Prostate gland (tissue), 2 donors: ENCODE results near the gene MEGF10. TPM values are rescaled to one million over a fixed set of nuclear protein-coding genes. Genes with fewer than 3 reads are reported as not detected.

Source experiments
- DNase-seq: peaks from one replicate; pipeline ENCODE4 v3.0.0-alpha.2; 2019; ENCODE audit warnings: low spot score
- H3K27ac ChIP-seq, 2 donors: fragments of 200-600 bp; sonication (generic); 2 replicates each; pipeline ENCODE4 v1.5.1; 2017 to 2019
- H3K27me3 ChIP-seq: fragments of 200-600 bp; sonication (generic); replicated peaks from 2 replicates; pipeline ENCODE4 v1.5.1; 2019; ENCODE audit not compliant: insufficient read depth
- H3K36me3 ChIP-seq, 2 donors: fragments of 200-600 bp; sonication (generic); 1 replicate in 1 of 2; 2 replicates in 1 of 2; pipeline versions ENCODE4 v1.5.1 to v1.8.1; 2017 to 2019
- H3K4me1 ChIP-seq: fragments of 200-600 bp; sonication (generic); replicated peaks from 2 replicates; pipeline ENCODE4 v1.5.1; 2019
- H3K4me3 ChIP-seq, 2 donors: fragments of 200-600 bp; sonication (generic); 2 replicates each; pipeline ENCODE4 v1.5.1; 2017 to 2019
- H3K9me3 ChIP-seq: fragments of 200-600 bp; sonication (generic); 2 replicates; pipeline ENCODE4 v1.5.1; 2017
- POLR2A ChIP-seq: fragments of 450-650 bp; IDR thresholded peaks from one replicate; pipeline ENCODE4 v1.6.1; 2016; ENCODE audit warnings: antibody characterized with exemption, mild to moderate bottlenecking
- POLR2AphosphoS5 ChIP-seq: sonication (generic); formaldehyde crosslinking; IDR thresholded peaks from one replicate; pipeline ENCODE4 v1.6.1; 2017; ENCODE audit warnings: antibody characterized with exemption
- WGBS: methylation state at CpG from one replicate; pipeline ENCODE4 v1.1.5; 2018; 5-methylcytosine and 5-hydroxymethylcytosine counted together
- intact Hi-C: fragments of 100-400 bp; cut with DNase I; formaldehyde crosslinking; loops from one replicate; pipeline ENCODE4 v1.14.2; 2022
- total RNA-seq, 2 donors: library from RNA; depleted of rRNA; stranded (reverse); fragments of >200 nt; gene quantifications; one replicate each; pipeline ENCODE4 v1.1.0, GENCODE V29; 2016
- TF ChIP-seq, protein P1 (sequence below), 4 experiments: fragments of 200-600 bp in 2 of 4; fragments of 450-650 bp in 2 of 4; sonication (generic) in 2 of 4; IDR thresholded peaks; 1 replicate in 3 of 4; 2 replicates in 1 of 4; pipeline ENCODE4 v1.5.1; 2016 to 2019; ENCODE audit warnings: antibody characterized with exemption in 4 of 4, mild to moderate bottlenecking in 2 of 4, moderate library complexity in 2 of 4

MEGF10 gene
- total RNA-seq, 2 donors from 2014 or later = 0.77 to 7.9 TPM

DNA sequence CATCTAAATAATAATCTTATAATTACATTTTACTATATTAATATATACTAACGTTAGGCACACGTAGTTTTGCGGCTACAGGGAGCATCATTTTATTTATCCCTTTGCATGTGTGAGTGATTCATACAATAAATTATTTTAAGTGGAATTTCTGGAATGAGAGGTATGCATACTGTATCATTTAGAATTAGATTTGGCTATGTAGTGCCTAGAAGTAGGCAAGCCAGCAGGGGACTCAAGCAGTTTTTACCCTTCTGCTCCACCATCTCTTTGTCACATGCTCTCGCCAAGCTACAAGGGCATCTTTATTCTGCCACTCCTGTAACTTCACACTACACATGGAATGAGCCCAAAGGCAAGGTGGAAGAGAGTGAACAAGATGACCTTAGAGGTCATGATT, 60.8 kb downstream of the MEGF10 start:
- DNase-seq = no peak
- intact Hi-C loops = no loop called here
- no peaks in the 10 kb centered on the region for H3K36me3 ChIP-seq
- no peaks in the 10 kb centered on the region for H3K27me3 ChIP-seq
- H3K4me1 ChIP-seq = no peaks in the 10 kb centered on the region
- TF ChIP-seq POLR2AphosphoS5 = no peak
- TF ChIP-seq POLR2A = no peak
- TF ChIP-seq, protein P1, sequence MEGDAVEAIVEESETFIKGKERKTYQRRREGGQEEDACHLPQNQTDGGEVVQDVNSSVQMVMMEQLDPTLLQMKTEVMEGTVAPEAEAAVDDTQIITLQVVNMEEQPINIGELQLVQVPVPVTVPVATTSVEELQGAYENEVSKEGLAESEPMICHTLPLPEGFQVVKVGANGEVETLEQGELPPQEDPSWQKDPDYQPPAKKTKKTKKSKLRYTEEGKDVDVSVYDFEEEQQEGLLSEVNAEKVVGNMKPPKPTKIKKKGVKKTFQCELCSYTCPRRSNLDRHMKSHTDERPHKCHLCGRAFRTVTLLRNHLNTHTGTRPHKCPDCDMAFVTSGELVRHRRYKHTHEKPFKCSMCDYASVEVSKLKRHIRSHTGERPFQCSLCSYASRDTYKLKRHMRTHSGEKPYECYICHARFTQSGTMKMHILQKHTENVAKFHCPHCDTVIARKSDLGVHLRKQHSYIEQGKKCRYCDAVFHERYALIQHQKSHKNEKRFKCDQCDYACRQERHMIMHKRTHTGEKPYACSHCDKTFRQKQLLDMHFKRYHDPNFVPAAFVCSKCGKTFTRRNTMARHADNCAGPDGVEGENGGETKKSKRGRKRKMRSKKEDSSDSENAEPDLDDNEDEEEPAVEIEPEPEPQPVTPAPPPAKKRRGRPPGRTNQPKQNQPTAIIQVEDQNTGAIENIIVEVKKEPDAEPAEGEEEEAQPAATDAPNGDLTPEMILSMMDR (IDR thresholded peaks at IDR 0.05) = no peak
- no peak overlapping the region for H3K27ac ChIP-seq
- 89% methylated on average over 4 of the region's 4 CpGs for WGBS
- H3K9me3 ChIP-seq = no peaks in the 10 kb centered on the region
- no peak overlapping the region for H3K4me3 ChIP-seq

DNA sequence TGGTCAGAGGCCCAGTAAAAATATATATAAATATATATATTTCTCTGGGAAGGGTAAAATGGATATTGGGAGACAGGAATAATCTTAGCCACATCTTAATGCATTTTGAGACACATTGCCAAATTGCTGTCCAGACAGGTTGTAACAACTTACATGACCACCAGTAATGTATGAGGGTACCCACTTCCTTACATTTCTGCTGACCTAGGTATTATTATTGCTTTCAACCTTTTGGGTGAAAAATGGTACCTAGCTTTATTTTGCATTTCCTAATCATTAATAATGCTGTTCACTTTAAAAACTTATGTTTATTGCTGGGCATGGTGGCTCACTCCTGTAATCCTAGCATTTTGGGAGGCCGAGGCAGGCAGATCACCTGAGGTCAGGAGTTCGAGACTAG, 61.5 kb downstream of the MEGF10 start:
- no peaks in the 10 kb centered on the region for H3K9me3 ChIP-seq
- no peak for TF ChIP-seq POLR2A
- no peak for TF ChIP-seq POLR2AphosphoS5
- TF ChIP-seq, protein P1 (IDR thresholded peaks at IDR 0.05) = no peak
- 100% methylated on average over 2 of the region's 2 CpGs for WGBS
- no peaks in the 10 kb centered on the region for H3K4me1 ChIP-seq
- H3K36me3 ChIP-seq = no peaks in the 10 kb centered on the region
- H3K4me3 ChIP-seq = no peak overlapping the region
- H3K27me3 ChIP-seq = no peaks in the 10 kb centered on the region
- DNase-seq = no peak
- no peak overlapping the region for H3K27ac ChIP-seq
- intact Hi-C loops = no loop called here

DNA sequence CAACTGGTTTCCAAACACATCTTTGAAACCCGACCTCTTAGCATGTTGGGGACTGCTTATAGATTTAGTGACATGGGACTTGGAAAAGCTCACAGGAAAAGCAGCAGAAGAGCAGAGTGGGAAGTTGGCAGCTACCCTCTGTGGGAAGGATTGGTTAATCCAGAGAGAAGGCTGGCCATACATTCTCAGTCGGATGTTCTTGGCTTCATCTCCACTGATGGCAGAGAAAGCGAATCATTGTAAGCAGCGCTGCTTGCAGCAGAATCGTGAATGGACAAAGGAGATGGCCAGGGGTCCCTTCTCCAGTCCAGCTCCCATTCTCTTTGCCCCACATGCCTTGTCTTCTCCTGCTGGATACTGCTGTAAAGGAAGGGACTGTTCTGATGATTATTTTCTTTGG, 62.7 kb downstream of the MEGF10 start:
- intact Hi-C loops = no loop called here

DNA sequence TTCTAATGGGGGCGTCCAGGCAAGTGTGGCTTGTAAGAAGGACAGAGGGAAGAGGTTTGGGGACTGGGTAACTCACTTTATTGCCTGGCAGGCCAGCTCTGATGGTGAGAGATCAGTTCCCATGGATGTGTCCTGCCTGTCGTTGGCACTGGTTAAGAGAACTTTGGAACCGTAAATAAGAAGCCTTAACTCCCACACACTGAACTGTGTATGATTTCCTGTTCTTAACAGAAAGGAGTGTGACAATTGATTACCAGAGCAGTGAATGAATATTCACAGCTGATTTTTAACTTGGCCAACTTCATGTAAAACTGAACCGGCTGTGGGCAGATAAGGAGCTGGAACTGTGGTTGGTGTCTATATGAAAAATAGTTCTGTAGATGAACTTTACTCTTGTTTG, 63.2 kb downstream of the MEGF10 start:
- intact Hi-C loops = no loop called here
- Histone ChIP-seq H3K36me3 (no peaks in the 10 kb centered on the region), H3K27ac (no peak overlapping the region), H3K9me3 (no peaks in the 10 kb centered on the region), H3K4me1 (no peaks in the 10 kb centered on the region), H3K4me3 (no peak overlapping the region), H3K27me3 (no peaks in the 10 kb centered on the region)
- no peak for DNase-seq
- WGBS = 50% methylated on average over 4 of the region's 4 CpGs
- TF ChIP-seq, protein P1 (IDR thresholded peaks at IDR 0.05) = no peak
- TF ChIP-seq POLR2AphosphoS5 = no peak
- TF ChIP-seq POLR2A = no peak

More for the DNA sequence above, 62.7 kb downstream of the MEGF10 start:
- Histone ChIP-seq H3K27ac (no peak overlapping the region), H3K9me3 (no peaks in the 10 kb centered on the region), H3K4me1 (no peaks in the 10 kb centered on the region), H3K27me3 (no peaks in the 10 kb centered on the region), H3K4me3 (no peak overlapping the region), H3K36me3 (no peaks in the 10 kb centered on the region)
- TF ChIP-seq POLR2A (no peak), POLR2AphosphoS5 (no peak)
- TF ChIP-seq, protein P1 (IDR thresholded peaks at IDR 0.05) = no peak
- no peak for DNase-seq
- 86% methylated on average over 5 of the region's 5 CpGs for WGBS

DNA sequence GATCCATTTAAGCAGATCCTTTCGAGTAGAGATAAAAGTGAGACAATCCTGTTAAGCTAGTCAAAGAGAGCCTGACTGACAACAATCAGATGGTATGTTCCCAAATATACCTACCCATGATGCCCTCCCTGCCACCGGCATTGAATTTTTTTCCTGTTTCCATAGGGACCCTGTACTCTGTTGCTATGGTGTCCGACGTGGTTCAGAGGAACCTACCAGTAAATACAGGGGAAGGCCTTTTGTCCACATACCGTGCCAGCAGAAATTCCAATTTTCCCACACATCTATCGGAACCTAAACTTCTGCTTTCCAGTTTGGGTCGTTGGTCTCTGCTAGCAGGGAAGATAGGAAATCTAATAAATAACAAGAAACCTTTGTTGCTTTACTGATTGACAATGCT, 64.7 kb downstream of the MEGF10 start:
- H3K9me3 ChIP-seq = no peaks in the 10 kb centered on the region
- H3K27ac ChIP-seq = no peak overlapping the region
- WGBS = 65% methylated on average over 7 of the region's 7 CpGs
- H3K27me3 ChIP-seq = no peaks in the 10 kb centered on the region
- H3K4me1 ChIP-seq = no peaks in the 10 kb centered on the region
- intact Hi-C loops = no loop called here
- TF ChIP-seq POLR2AphosphoS5 = no peak
- TF ChIP-seq, protein P1 (IDR thresholded peaks at IDR 0.05) = no peak
- no peak for TF ChIP-seq POLR2A
- H3K4me3 ChIP-seq = no peak overlapping the region
- DNase-seq = no peak
- no peaks in the 10 kb centered on the region for H3K36me3 ChIP-seq
